Measurements from ENCODE around the gene CPM. TPM values are rescaled to one million over a fixed set of nuclear protein-coding genes. Genes with fewer than 3 reads are reported as not detected.

CPM gene
- total RNA-seq: 10 to 100 TPM; 50.5 to 55.1 TPM

DNA sequence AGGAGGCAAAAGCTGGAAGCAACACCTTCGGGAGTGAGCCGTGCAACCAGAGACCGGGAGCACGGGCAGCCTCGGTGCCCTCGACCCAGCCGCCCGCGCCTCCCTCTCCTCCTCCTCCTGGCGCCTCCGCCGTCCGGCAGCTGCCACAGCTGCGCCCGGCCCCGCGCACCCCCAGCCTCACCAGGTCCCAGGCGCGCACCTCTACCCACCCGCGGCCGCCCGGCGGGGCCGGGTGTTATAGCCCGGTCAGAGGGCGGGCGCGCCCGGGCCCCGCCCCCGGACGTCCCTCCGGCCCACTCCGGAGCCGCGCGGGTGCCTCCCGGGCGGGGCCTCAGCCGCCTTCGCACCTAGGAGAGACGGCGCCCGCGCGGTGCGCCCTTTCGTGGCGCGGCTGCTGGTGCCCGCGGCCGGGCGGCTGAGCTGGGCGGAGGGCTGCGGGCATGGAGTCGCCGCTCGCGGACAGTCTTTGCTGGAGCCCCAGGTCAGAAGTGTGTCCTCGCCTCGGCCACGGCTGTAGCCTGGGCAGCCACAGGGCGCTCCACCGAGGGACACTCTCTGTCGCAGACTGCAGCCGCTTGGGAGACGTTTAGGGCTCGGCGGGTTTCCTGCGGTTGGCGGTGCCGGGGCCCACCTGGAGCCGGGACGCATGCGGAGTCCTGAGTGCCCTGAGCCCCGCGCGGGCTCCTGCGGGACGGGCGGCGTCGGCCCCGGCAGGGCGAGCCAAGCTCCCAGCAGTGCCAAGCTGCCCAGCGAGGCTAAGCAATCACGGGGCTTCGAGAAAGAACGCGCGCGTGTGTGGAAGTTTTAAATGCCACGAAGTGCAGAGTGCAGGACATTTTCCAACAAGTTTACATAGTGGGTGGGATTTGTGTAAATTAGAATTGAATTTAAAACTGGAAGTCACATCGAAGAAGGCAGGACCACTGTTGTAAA lies at the start of gene CPM:
CPM (minus strand) TSS at position 211 of the 933 bp plus-strand sequence. CDS start 334 bp downstream, outside the sequence.
- Mint-ChIP-seq H3K27me3 (ENCODE audit: low read depth) (peaks cover 22% of the 10 kb centered on the region), H3K4me1 (ENCODE audit: low read depth) (peaks cover 21% of the 10 kb centered on the region), H3K4me3 (peak within 1 kb of the TSS; percentile 82), H3K36me3 (ENCODE audit: low read depth) (peaks cover 22% of the 10 kb centered on the region), H3K9me3 (peaks cover 2% of the 10 kb centered on the region), H3K27ac (peak within 1 kb of the TSS; percentile 58)
- DNase-seq: peak; percentile 76
- intact Hi-C loops (cut with micrococcal nuclease): loop anchor here (1.0 to 10.0 kb wide), 11 partner anchors 10 to 1668 kb away; partner anchors contain the start of genes CAND1, CPSF6 and MDM1
- CTCF ChIA-PET: interaction anchor here (0.9 to 1.0 kb wide), 2 partner anchors 8 to 557 kb away, joined by 3 read pairs; no protein-coding TSS in a partner anchor

DNA sequence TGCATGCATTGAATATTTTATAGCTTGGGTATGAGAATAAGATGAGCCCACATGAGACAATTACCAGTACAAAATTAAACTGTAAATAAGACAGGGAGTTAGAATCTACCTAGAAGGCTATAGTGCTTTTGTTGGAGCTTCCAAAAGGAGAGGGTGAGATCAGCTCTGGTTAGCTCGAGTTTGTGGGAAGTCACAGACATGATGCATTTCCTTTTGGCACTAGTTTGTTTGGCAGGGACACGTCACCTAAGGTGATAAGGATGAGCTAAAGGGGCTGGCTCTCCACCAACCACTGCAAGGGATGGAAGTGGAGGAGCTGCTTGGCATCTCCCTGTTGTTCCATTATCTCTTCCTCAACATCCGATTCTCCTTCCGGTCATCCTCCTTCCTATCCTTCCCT lies 48.5 kb upstream of the CPM start:
- Mint-ChIP-seq H3K9me3 (peaks cover 13% of the 10 kb centered on the region), H3K27me3 (ENCODE audit: low read depth) (peaks cover 6% of the 10 kb centered on the region), H3K27ac (no peak overlapping the region), H3K4me3 (no peak overlapping the region), H3K4me1 (ENCODE audit: low read depth) (peaks cover 4% of the 10 kb centered on the region), H3K36me3 (ENCODE audit: low read depth) (peaks cover 3% of the 10 kb centered on the region)
- CTCF ChIA-PET: interaction anchor here (0.9 to 2.0 kb wide), 3 partner anchors 9 to 152 kb away, joined by 4 to 6 read pairs (median 5); no protein-coding TSS in a partner anchor
- DNase-seq: no peak
- intact Hi-C loops (cut with micrococcal nuclease): no loop called here

DNA sequence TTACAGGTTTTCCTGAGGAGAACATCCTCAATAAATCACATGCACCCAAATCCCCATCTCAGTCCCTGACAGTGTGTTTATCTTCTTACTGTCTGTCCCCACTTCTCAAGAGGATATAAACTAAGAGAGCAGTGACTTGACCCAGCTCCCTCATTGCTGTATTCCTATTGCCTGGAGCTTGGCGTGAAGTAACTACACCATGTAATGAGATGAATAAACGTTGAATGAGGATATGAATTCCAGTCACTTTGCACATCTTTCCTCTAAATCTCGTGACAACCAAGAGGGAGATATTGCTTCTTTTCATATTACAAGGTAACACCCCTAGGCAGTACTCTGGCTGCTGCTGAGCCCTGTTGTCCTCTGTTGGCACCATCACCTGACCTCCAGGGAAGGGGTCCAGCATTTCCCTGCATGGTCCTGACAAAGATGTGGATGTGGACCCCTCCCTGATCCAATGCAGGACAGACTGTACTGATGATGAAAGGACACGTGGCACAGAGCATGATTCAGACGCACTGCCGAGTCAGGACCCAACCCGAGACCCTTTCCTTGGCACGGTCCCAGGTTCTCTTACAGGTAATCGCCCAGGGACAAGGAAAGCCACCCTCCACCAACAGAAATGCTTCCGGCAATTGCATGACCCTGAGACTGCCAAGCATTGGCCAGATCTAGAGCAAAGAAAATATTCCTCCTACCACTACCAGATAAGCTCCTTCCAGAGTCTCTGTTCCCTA lies 47.7 kb upstream of the CPM start:
- Mint-ChIP-seq H3K4me3 (no peak overlapping the region), H3K9me3 (peaks cover 13% of the 10 kb centered on the region), H3K27me3 (ENCODE audit: low read depth) (peaks cover 6% of the 10 kb centered on the region), H3K27ac (no peak overlapping the region), H3K4me1 (ENCODE audit: low read depth) (peaks cover 4% of the 10 kb centered on the region), H3K36me3 (ENCODE audit: low read depth) (peaks cover 3% of the 10 kb centered on the region)
- intact Hi-C loops (cut with micrococcal nuclease): no loop called here
- CTCF ChIA-PET: interaction anchor here (0.5 to 2.0 kb wide), 3 partner anchors 10 to 111 kb away, joined by 3 to 6 read pairs (median 4); no protein-coding TSS in a partner anchor
- no peak for DNase-seq

DNA sequence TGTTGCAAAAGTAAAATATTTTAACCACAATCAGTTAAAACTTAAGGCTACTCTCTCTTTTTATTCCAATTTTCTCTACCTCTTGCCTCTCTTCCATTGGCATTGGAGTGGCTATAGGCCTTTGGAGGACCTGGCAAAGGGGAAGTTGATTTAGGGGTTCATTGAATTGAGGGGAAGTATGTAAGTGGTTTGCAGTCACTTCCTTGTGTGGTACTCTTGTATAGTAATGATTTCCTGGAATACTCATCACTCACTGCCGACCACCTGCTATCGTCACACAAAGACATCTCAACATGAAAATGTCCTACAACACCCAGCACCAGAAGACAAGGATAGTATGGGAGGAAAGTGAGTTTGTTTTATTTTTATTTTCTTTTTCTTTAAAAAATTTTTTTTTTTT lies 45.7 kb upstream of the CPM start:
- no peaks in the 10 kb centered on the region for H3K36me3 Mint-ChIP-seq (ENCODE audit: low read depth)
- DNase-seq: no peak
- CTCF ChIA-PET: no interaction called here

DNA sequence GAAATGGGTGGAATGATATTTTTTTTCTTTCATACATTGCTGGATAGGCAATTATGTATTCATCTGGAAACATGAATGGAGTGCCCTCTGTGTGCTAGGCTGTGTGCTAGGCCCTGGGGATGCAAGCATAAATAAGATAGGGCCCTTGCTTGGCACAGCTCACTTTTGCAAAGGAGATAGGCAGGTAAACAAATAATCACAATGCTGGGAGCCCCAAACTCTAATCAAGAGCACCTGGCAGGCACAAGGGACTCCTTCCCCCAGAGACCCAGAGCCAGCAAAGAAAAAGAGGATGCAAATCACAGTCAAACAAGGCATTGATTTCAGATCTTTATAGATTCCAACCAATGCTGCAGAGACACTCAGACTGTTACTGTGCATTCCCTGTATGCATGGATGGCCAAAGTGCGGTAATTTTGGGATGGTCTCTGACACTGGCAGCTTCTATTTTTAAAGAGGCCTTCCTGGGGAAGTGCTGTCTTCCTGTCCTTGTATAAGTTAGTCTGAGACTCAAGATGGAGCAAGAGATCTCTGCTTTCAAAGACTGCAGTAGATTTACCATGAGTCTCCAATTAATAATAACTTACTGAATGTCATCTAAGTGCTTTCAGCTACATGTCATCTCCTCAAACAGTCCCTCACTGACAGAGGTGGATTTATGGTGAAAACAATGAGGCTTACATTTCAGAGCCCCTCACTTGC lies 45.1 kb upstream of the CPM start:
- peaks cover 8% of the 10 kb centered on the region for H3K9me3 Mint-ChIP-seq
- DNase-seq: no peak
- peaks cover 6% of the 10 kb centered on the region for H3K27me3 Mint-ChIP-seq (ENCODE audit: low read depth)
- H3K36me3 Mint-ChIP-seq (ENCODE audit: low read depth): no peaks in the 10 kb centered on the region
- peaks cover 4% of the 10 kb centered on the region for H3K4me1 Mint-ChIP-seq (ENCODE audit: low read depth)
- H3K4me3 Mint-ChIP-seq: no peak overlapping the region
- intact Hi-C loops (cut with micrococcal nuclease): loop anchor here (1.0 kb wide), 1 partner anchor 92 kb away; no protein-coding TSS in a partner anchor
- CTCF ChIA-PET: interaction anchor here (0.7 kb wide), 1 partner anchor 136 kb away, joined by 3 read pairs; no protein-coding TSS in a partner anchor
- no peak overlapping the region for H3K27ac Mint-ChIP-seq

More for the DNA sequence above, 45.7 kb upstream of the CPM start:
- no peak overlapping the region for H3K27ac Mint-ChIP-seq
- H3K4me3 Mint-ChIP-seq: no peak overlapping the region
- peaks cover 11% of the 10 kb centered on the region for H3K9me3 Mint-ChIP-seq
- peaks cover 6% of the 10 kb centered on the region for H3K27me3 Mint-ChIP-seq (ENCODE audit: low read depth)
- intact Hi-C loops (cut with micrococcal nuclease): loop anchor here (1.0 kb wide), 1 partner anchor 92 kb away; no protein-coding TSS in a partner anchor
- H3K4me1 Mint-ChIP-seq (ENCODE audit: low read depth): peaks cover 4% of the 10 kb centered on the region

DNA sequence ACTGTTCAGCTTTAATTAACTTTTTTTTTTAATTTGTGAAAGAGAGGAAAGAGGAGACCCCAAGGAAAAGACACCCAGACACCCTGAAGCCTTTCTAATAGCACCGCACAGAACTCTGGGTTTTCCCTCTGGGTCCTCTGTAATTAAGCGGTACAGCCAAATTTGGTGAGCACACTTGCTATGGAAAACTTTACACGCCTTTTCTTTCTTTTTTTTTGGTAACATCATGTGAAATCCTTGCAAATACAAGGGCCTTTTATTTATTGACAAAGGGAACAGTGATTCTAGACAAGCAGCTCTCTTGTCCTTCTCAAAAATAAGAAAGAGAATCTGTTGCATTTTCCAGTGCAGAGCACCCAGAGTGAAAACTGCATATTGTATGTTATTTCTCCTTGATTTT lies 44.4 kb upstream of the CPM start:
- Mint-ChIP-seq H3K36me3 (ENCODE audit: low read depth) (no peaks in the 10 kb centered on the region), H3K4me3 (no peak overlapping the region), H3K27ac (no peak overlapping the region), H3K9me3 (peaks cover 2% of the 10 kb centered on the region), H3K27me3 (ENCODE audit: low read depth) (peaks cover 6% of the 10 kb centered on the region), H3K4me1 (ENCODE audit: low read depth) (peaks cover 6% of the 10 kb centered on the region)
- no peak for DNase-seq
- CTCF ChIA-PET: interaction anchor here (0.7 kb wide), 1 partner anchor 135 kb away, joined by 3 read pairs; no protein-coding TSS in a partner anchor
- intact Hi-C loops (cut with micrococcal nuclease): no loop called here

DNA sequence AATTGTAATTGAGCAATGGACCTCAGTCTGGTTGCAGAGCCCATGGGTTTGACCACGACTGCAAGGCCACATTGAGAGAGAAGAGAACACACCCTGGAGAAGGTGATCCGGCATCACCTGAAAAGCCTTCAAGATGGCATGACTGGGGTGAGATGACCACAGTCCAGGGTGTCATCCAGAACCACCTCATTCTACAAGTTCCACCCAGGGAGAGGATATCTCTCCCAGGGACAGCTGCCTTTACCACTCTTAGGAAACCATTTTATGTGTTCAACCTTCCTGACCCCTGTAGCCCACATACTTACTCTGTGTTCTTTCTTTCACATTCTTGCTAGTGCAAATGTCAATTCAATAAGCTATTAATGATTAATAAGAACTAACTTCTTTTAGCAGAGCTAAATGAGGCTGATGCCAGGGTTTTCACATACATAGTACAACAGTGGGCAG lies 43.4 kb upstream of the CPM start:
- CTCF ChIA-PET: interaction anchor here (0.7 kb wide), 1 partner anchor 90 kb away, joined by 3 read pairs; no protein-coding TSS in a partner anchor
- no peaks in the 10 kb centered on the region for H3K36me3 Mint-ChIP-seq (ENCODE audit: low read depth)
- H3K27ac Mint-ChIP-seq: no peak overlapping the region
- intact Hi-C loops (cut with micrococcal nuclease): no loop called here
- no peak overlapping the region for H3K4me3 Mint-ChIP-seq
- no peak for DNase-seq
- no peaks in the 10 kb centered on the region for H3K9me3 Mint-ChIP-seq
- peaks cover 10% of the 10 kb centered on the region for H3K4me1 Mint-ChIP-seq (ENCODE audit: low read depth)
- H3K27me3 Mint-ChIP-seq (ENCODE audit: low read depth): peaks cover 3% of the 10 kb centered on the region

DNA sequence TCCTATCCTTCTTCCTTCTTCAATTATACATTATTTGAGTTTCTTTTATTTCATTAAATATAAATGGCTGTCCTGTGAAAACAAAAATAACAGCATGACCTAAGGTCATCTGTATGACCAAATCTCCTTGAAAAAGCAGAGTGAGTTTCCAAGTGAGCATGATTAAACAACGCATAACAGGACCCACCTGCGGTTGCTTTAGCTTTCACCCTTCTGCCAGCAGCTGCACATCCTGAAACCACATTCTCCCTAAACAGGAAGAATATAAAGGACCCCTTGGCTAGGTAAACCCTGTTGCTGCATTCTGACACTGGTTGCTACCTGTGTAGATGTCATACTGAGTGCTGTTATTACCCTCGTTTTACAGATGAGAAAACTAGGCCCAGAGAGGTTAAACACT lies 42.8 kb upstream of the CPM start:
- Mint-ChIP-seq H3K4me3 (no peak overlapping the region), H3K9me3 (no peaks in the 10 kb centered on the region), H3K4me1 (ENCODE audit: low read depth) (peaks cover 13% of the 10 kb centered on the region), H3K36me3 (ENCODE audit: low read depth) (no peaks in the 10 kb centered on the region), H3K27me3 (ENCODE audit: low read depth) (peaks cover 3% of the 10 kb centered on the region), H3K27ac (no peak overlapping the region)
- CTCF ChIA-PET: no interaction called here
- intact Hi-C loops (cut with micrococcal nuclease): no loop called here
- DNase-seq: no peak

DNA sequence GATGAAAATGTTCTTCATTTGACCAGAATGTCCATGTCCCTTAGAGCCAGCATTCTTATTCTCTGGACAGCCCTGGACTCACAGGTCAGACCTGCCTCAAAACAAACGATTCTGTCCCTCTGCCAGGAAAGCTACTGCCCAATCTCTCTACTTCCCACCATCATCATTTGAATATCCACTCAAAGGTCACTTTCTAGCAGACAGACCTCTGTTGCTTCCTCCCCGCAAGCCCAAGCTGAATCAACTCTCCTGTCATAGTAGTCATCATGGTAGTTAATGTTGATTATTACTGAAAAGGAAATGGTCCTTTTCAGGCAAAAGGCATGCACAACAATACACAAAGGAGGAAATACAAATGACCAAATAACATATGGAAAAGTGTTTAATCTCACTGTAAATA lies 39.6 kb upstream of the CPM start:
- CTCF ChIA-PET: no interaction called here
- H3K4me3 Mint-ChIP-seq: no peak overlapping the region
- no peak for DNase-seq
- no peaks in the 10 kb centered on the region for H3K9me3 Mint-ChIP-seq
- H3K4me1 Mint-ChIP-seq (ENCODE audit: low read depth): peaks cover 10% of the 10 kb centered on the region
- H3K27ac Mint-ChIP-seq: no peak overlapping the region
- H3K36me3 Mint-ChIP-seq (ENCODE audit: low read depth): no peaks in the 10 kb centered on the region
- H3K27me3 Mint-ChIP-seq (ENCODE audit: low read depth): no peaks in the 10 kb centered on the region
- intact Hi-C loops (cut with micrococcal nuclease): no loop called here

DNA sequence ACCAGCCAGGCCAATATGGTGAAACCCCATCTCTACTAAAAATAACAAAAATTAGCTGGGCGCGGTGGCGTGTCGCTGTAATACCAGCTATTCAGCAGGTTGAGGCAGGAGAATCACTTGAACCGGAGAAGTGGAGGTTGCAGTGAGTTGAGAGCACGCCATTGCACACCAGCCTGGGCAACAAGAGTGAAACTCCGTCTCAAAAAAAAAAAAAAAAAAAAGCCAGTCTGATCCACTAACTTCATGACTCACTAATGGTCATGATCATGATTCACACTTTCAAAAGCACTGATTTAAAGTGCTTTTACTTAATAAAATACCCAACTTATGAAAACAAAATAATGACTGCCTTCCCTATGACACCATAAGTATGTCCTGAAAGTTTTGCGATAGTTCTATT lies 38.4 kb upstream of the CPM start:
- Mint-ChIP-seq H3K27me3 (ENCODE audit: low read depth) (no peaks in the 10 kb centered on the region), H3K27ac (no peak overlapping the region), H3K4me3 (no peak overlapping the region), H3K4me1 (ENCODE audit: low read depth) (peaks cover 10% of the 10 kb centered on the region), H3K36me3 (ENCODE audit: low read depth) (no peaks in the 10 kb centered on the region), H3K9me3 (no peaks in the 10 kb centered on the region)
- CTCF ChIA-PET: interaction anchor here (0.6 to 0.8 kb wide), 2 partner anchors 50 to 242 kb away, joined by 4 to 7 read pairs; no protein-coding TSS in a partner anchor
- DNase-seq: no peak
- intact Hi-C loops (cut with micrococcal nuclease): loop anchor here (1.0 kb wide), 1 partner anchor 8 kb away; no protein-coding TSS in a partner anchor

DNA sequence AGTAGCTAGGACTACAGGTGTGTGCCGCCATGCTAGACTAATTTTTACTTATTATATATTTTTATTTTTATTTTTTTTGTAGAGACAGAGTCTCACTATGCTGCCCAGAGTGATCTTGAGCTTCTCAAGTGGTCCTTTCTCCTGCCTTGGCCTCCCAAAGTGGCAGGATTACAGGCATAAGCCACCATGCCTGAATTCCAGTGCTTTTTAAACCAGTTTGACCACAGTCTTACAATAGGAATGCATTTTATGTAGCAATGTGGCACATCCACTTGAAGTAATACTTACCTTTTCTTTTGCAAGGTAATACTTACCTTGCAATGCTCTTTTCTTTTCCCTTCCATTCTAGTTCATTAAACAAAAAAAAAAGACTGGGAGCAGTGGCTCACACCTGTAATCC lies 38.0 kb upstream of the CPM start:
- CTCF ChIA-PET: interaction anchor here (0.6 to 0.8 kb wide), 2 partner anchors 51 to 242 kb away, joined by 4 to 7 read pairs; no protein-coding TSS in a partner anchor
- Mint-ChIP-seq H3K27me3 (ENCODE audit: low read depth) (no peaks in the 10 kb centered on the region), H3K4me1 (ENCODE audit: low read depth) (peaks cover 10% of the 10 kb centered on the region), H3K27ac (no peak overlapping the region), H3K4me3 (no peak overlapping the region), H3K36me3 (ENCODE audit: low read depth) (no peaks in the 10 kb centered on the region), H3K9me3 (no peaks in the 10 kb centered on the region)
- intact Hi-C loops (cut with micrococcal nuclease): loop anchor here (1.0 kb wide), 1 partner anchor 8 kb away; no protein-coding TSS in a partner anchor
- DNase-seq: no peak

Measured in activated naive CD4-positive, alpha-beta T cell treated with anti-CD3 and anti-CD28 coated beads for 36 hours (primary cell).